Ovary (tissue), 3 donors: ENCODE results near the gene TP53I13.

Experiments
- EP300 ChIP-seq: sonication (generic); formaldehyde crosslinking; IDR thresholded peaks from one replicate; pipeline ENCODE4 v1.6.1; 2017; ENCODE audit warnings: antibody characterized with exemption
- POLR2A ChIP-seq: fragments of 450-650 bp; IDR thresholded peaks from one replicate; pipeline ENCODE4 v1.6.1; 2017; ENCODE audit warnings: antibody characterized with exemption, mild to moderate bottlenecking, moderate library complexity
- TF ChIP-seq, protein P1 (sequence below), 3 donors: fragments of 450-650 bp in 2 of 3; fragments of 200-600 bp in 1 of 3; IDR thresholded peaks; one replicate each; pipeline versions ENCODE4 v1.5.1 to v1.8.0; 2016 to 2022; ENCODE audit warnings: antibody characterized with exemption in 3 of 3, mild to moderate bottlenecking in 1 of 3
- donor health status: DM: no; HTN: no; CAD: no.

- TF ChIP-seq POLR2A (no peak), EP300 (no peak)
- TF ChIP-seq, protein P1, sequence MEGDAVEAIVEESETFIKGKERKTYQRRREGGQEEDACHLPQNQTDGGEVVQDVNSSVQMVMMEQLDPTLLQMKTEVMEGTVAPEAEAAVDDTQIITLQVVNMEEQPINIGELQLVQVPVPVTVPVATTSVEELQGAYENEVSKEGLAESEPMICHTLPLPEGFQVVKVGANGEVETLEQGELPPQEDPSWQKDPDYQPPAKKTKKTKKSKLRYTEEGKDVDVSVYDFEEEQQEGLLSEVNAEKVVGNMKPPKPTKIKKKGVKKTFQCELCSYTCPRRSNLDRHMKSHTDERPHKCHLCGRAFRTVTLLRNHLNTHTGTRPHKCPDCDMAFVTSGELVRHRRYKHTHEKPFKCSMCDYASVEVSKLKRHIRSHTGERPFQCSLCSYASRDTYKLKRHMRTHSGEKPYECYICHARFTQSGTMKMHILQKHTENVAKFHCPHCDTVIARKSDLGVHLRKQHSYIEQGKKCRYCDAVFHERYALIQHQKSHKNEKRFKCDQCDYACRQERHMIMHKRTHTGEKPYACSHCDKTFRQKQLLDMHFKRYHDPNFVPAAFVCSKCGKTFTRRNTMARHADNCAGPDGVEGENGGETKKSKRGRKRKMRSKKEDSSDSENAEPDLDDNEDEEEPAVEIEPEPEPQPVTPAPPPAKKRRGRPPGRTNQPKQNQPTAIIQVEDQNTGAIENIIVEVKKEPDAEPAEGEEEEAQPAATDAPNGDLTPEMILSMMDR (IDR thresholded peaks at IDR 0.05) = no peak
Observed at GRCh38 chr17:29575511-29576213, 7.2 kb downstream of the TP53I13 start.
